HL-60 (cell line): ENCODE data around the gene PPP3CA.
"Not testable (repeated sequence)": the region's sequence is repeated elsewhere in the genome, so short reads cannot be mapped to it uniquely, and the experiment has no call there.

Source experiments
- CTCF ChIP-seq: IDR thresholded peaks from one replicate; pipeline ENCODE4 v1.5.1; 2011; ENCODE audit warnings: low read length, control low read depth, inconsistent platforms; ENCODE audit not compliant: insufficient read depth
- POLR2AphosphoS5 ChIP-seq: IDR thresholded peaks from 2 replicates; pipeline ENCODE4 v1.6.1; 2012; ENCODE audit warnings: low read depth

DNA sequence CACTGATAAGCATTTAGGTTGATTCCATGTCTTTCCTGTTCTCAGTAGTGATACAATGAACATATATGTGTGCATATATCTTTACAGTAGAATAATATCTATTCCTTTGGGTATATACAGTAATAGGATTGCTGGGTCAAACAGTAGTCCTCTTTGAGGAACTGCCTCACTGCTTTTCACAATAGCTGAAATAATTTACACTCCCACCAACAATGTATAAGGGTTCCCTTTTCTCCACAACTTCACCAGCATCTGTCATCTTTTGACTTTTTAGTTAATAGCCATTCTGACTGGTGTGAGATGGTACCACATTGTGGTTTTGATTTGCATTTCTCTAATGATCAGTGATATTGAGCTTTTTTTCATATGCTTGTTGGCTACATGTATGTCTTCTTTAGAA lies 113.2 kb downstream of the PPP3CA start:
- not testable (repeated sequence) for TF ChIP-seq CTCF, POLR2AphosphoS5
